ENCODE results near the gene MAU2. TPM values are rescaled to one million over a fixed set of nuclear protein-coding genes. Genes with fewer than 3 reads are reported as not detected.
A peak's percentile ranks its signal among the peaks of the same experiment; 100 is the strongest.

Gene MAU2
- total and polyA plus RNA-seq, 2 of the 13 experiments (the other 11 are each of a cell fraction or from before 2014, with no cell fraction given): 16.8 to 33.8 TPM

- TF ChIP-seq SP5 (CRISPR knock-in tag; IDR thresholded peaks at IDR 0.05; ENCODE audit: borderline replicate concordance, low read depth): no peak
- no peak for TF ChIP-seq SIX4 (CRISPR knock-in tag; IDR thresholded peaks at IDR 0.05)
- TF ChIP-seq REL (CRISPR knock-in tag; conservative IDR thresholded peaks at IDR 0.05): no peak
- no peak for TF ChIP-seq CC2D1A (CRISPR knock-in tag; IDR thresholded peaks at IDR 0.05)
- TF ChIP-seq, protein P1, sequence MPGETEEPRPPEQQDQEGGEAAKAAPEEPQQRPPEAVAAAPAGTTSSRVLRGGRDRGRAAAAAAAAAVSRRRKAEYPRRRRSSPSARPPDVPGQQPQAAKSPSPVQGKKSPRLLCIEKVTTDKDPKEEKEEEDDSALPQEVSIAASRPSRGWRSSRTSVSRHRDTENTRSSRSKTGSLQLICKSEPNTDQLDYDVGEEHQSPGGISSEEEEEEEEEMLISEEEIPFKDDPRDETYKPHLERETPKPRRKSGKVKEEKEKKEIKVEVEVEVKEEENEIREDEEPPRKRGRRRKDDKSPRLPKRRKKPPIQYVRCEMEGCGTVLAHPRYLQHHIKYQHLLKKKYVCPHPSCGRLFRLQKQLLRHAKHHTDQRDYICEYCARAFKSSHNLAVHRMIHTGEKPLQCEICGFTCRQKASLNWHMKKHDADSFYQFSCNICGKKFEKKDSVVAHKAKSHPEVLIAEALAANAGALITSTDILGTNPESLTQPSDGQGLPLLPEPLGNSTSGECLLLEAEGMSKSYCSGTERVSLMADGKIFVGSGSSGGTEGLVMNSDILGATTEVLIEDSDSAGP (CRISPR knock-in tag; IDR thresholded peaks at IDR 0.05; ENCODE audit: borderline replicate concordance): no peak
- TF ChIP-seq BRF2 (CRISPR knock-in tag; IDR thresholded peaks at IDR 0.05): no peak
- no peak for TF ChIP-seq KAT7 (CRISPR knock-in tag; IDR thresholded peaks at IDR 0.05; ENCODE audit: borderline replicate concordance)
- no peak for TF ChIP-seq ZNF160 (CRISPR knock-in tag; IDR thresholded peaks at IDR 0.05)
- TF ChIP-seq, protein P2, sequence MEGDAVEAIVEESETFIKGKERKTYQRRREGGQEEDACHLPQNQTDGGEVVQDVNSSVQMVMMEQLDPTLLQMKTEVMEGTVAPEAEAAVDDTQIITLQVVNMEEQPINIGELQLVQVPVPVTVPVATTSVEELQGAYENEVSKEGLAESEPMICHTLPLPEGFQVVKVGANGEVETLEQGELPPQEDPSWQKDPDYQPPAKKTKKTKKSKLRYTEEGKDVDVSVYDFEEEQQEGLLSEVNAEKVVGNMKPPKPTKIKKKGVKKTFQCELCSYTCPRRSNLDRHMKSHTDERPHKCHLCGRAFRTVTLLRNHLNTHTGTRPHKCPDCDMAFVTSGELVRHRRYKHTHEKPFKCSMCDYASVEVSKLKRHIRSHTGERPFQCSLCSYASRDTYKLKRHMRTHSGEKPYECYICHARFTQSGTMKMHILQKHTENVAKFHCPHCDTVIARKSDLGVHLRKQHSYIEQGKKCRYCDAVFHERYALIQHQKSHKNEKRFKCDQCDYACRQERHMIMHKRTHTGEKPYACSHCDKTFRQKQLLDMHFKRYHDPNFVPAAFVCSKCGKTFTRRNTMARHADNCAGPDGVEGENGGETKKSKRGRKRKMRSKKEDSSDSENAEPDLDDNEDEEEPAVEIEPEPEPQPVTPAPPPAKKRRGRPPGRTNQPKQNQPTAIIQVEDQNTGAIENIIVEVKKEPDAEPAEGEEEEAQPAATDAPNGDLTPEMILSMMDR (CRISPR knock-in tag; IDR thresholded peaks at IDR 0.05): peak; percentile 86
- TF ChIP-seq NPAS2 (CRISPR knock-in tag; IDR thresholded peaks at IDR 0.05; ENCODE audit: borderline replicate concordance): no peak
- TF ChIP-seq ATF2 (CRISPR knock-in tag; IDR thresholded peaks at IDR 0.05): 0 out of 2 replicates have a peak, but pooled peaks have one; percentile 21
- TF ChIP-seq IRX3 (CRISPR knock-in tag; IDR thresholded peaks at IDR 0.05; ENCODE audit: borderline replicate concordance, low read depth): peak; percentile 28; the same call in 1 of the 2 replicates
- TF ChIP-seq ZNF546 (CRISPR knock-in tag; conservative IDR thresholded peaks at IDR 0.05): no peak
- no peak for TF ChIP-seq ZNF768 (CRISPR knock-in tag; IDR thresholded peaks at IDR 0.05)
- TF ChIP-seq SNAI1 (CRISPR knock-in tag; IDR thresholded peaks at IDR 0.05; ENCODE audit: borderline replicate concordance): no peak
- TF ChIP-seq AKAP8 (CRISPR knock-in tag; IDR thresholded peaks at IDR 0.05): no peak
- no peak for TF ChIP-seq TBL1XR1 (IDR thresholded peaks at IDR 0.05; ENCODE audit: borderline replicate concordance, low read length, partially characterized antibody)
- TF ChIP-seq, protein P3, sequence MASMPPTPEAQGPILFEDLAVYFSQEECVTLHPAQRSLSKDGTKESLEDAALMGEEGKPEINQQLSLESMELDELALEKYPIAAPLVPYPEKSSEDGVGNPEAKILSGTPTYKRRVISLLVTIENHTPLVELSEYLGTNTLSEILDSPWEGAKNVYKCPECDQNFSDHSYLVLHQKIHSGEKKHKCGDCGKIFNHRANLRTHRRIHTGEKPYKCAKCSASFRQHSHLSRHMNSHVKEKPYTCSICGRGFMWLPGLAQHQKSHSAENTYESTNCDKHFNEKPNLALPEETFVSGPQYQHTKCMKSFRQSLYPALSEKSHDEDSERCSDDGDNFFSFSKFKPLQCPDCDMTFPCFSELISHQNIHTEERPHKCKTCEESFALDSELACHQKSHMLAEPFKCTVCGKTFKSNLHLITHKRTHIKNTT (CRISPR knock-in tag; IDR thresholded peaks at IDR 0.05): no peak
- no peak for TF ChIP-seq NBN (conservative IDR thresholded peaks at IDR 0.05)
- 0 out of 2 replicates have a peak, but pooled peaks have one; percentile 55 for TF ChIP-seq KDM4B (CRISPR knock-in tag; IDR thresholded peaks at IDR 0.05)
- TF ChIP-seq NFE2L1 (CRISPR knock-in tag; IDR thresholded peaks at IDR 0.05; ENCODE audit: borderline replicate concordance): no peak
- no peak for TF ChIP-seq RFX1 (IDR thresholded peaks at IDR 0.05)
- TF ChIP-seq, protein P4, sequence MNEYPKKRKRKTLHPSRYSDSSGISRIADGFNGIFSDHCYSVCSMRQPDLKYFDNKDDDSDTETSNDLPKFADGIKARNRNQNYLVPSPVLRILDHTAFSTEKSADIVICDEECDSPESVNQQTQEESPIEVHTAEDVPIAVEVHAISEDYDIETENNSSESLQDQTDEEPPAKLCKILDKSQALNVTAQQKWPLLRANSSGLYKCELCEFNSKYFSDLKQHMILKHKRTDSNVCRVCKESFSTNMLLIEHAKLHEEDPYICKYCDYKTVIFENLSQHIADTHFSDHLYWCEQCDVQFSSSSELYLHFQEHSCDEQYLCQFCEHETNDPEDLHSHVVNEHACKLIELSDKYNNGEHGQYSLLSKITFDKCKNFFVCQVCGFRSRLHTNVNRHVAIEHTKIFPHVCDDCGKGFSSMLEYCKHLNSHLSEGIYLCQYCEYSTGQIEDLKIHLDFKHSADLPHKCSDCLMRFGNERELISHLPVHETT (CRISPR knock-in tag; conservative IDR thresholded peaks at IDR 0.05): no peak
Measured at GRCh38 chr19:19361075-19361594, 40.5 kb downstream of the MAU2 start (continued).

All from HepG2 (cell line).